Neuron (in vitro differentiated cells): ENCODE measurements around the gene LDHD.

Experiments used
- H2AFZ ChIP-seq: one replicate; pipeline ENCODE4 v1.6.1; 2013; ENCODE audit warnings: low read depth, mild to moderate bottlenecking, inconsistent platforms, low read length, moderate library complexity
- H3K27me3 ChIP-seq: one replicate; pipeline ENCODE4 v1.6.1; 2013; ENCODE audit warnings: low read length; ENCODE audit not compliant: insufficient read depth
- H3K36me3 ChIP-seq: one replicate; pipeline ENCODE4 v1.6.1; 2013; ENCODE audit warnings: low read length; ENCODE audit not compliant: insufficient read depth
- H3K4me1 ChIP-seq: one replicate; pipeline ENCODE4 v1.6.1; 2013; ENCODE audit warnings: low read length; ENCODE audit not compliant: insufficient read depth
- H3K4me3 ChIP-seq: 2 replicates; pipeline ENCODE4 v1.5.1; 2013; ENCODE audit warnings: mild to moderate bottlenecking, low read length, moderate library complexity
- H3K9me3 ChIP-seq: one replicate; pipeline ENCODE4 v1.6.1; 2013; ENCODE audit warnings: low read length

LDHD gene

GRCh38 chr16:75075688-75076268 is 40.8 kb downstream of the LDHD start:
- Histone ChIP-seq H3K4me1 (no peaks in the 10 kb centered on the region), H3K36me3 (peaks cover 5% of the 10 kb centered on the region), H3K9me3 (peaks cover 2% of the 10 kb centered on the region), H3K4me3 (no peak overlapping the region), H3K27me3 (no peaks in the 10 kb centered on the region), H2AFZ (no peak overlapping the region)

GRCh38 chr16:75074920-75075687 is 41.5 kb downstream of the LDHD start:
- peaks cover 5% of the 10 kb centered on the region for H3K36me3 ChIP-seq
- H3K4me3 ChIP-seq: no peak overlapping the region
- peaks cover 2% of the 10 kb centered on the region for H3K9me3 ChIP-seq
- H3K4me1 ChIP-seq: peaks cover 2% of the 10 kb centered on the region
- H2AFZ ChIP-seq: no peak overlapping the region
- H3K27me3 ChIP-seq: no peaks in the 10 kb centered on the region

GRCh38 chr16:75074304-75074793 is 42.2 kb downstream of the LDHD start:
- no peak overlapping the region for H2AFZ ChIP-seq
- H3K4me3 ChIP-seq: no peak overlapping the region
- no peaks in the 10 kb centered on the region for H3K27me3 ChIP-seq
- peaks cover 5% of the 10 kb centered on the region for H3K36me3 ChIP-seq
- peaks cover 2% of the 10 kb centered on the region for H3K9me3 ChIP-seq
- peaks cover 2% of the 10 kb centered on the region for H3K4me1 ChIP-seq

GRCh38 chr16:75073545-75074303 is 42.9 kb downstream of the LDHD start:
- no peak overlapping the region for H3K4me3 ChIP-seq
- peaks cover 2% of the 10 kb centered on the region for H3K4me1 ChIP-seq
- peaks cover 2% of the 10 kb centered on the region for H3K9me3 ChIP-seq
- H2AFZ ChIP-seq: no peak overlapping the region
- H3K27me3 ChIP-seq: no peaks in the 10 kb centered on the region
- peaks cover 5% of the 10 kb centered on the region for H3K36me3 ChIP-seq

GRCh38 chr16:75072239-75072947 is 44.2 kb downstream of the LDHD start:
- Histone ChIP-seq H3K9me3 (peaks cover 2% of the 10 kb centered on the region), H3K36me3 (no peaks in the 10 kb centered on the region), H3K27me3 (no peaks in the 10 kb centered on the region), H2AFZ (no peak overlapping the region), H3K4me3 (no peak overlapping the region), H3K4me1 (peaks cover 2% of the 10 kb centered on the region)

- Histone ChIP-seq H2AFZ (no peak overlapping the region), H3K9me3 (peaks cover 2% of the 10 kb centered on the region)
These were observed 45.0 kb downstream of the LDHD start for GRCh38 chr16:75071621-75072020.

GRCh38 chr16:75070012-75070841 is 46.4 kb downstream of the LDHD start:
- Histone ChIP-seq H2AFZ (no peak overlapping the region), H3K4me1 (peaks cover 2% of the 10 kb centered on the region), H3K4me3 (no peak overlapping the region), H3K36me3 (no peaks in the 10 kb centered on the region), H3K27me3 (no peaks in the 10 kb centered on the region), H3K9me3 (peaks cover 2% of the 10 kb centered on the region)

More at GRCh38 chr16:75071621-75072020, 45.0 kb downstream of the LDHD start:
- H3K36me3 ChIP-seq: no peaks in the 10 kb centered on the region
- no peak overlapping the region for H3K4me3 ChIP-seq
- no peaks in the 10 kb centered on the region for H3K27me3 ChIP-seq
- H3K4me1 ChIP-seq: peaks cover 2% of the 10 kb centered on the region

- H3K36me3 ChIP-seq: no peaks in the 10 kb centered on the region
- H3K9me3 ChIP-seq: peaks cover 2% of the 10 kb centered on the region
- no peaks in the 10 kb centered on the region for H3K27me3 ChIP-seq
- H2AFZ ChIP-seq: no peak overlapping the region
- H3K4me1 ChIP-seq: peaks cover 2% of the 10 kb centered on the region
- H3K4me3 ChIP-seq: no peak overlapping the region
These were observed 48.2 kb downstream of the LDHD start for GRCh38 chr16:75068085-75069031.

- peaks cover 2% of the 10 kb centered on the region for H3K4me1 ChIP-seq
- no peak overlapping the region for H2AFZ ChIP-seq
- peaks cover 2% of the 10 kb centered on the region for H3K9me3 ChIP-seq
- H3K4me3 ChIP-seq: no peak overlapping the region
- H3K27me3 ChIP-seq: no peaks in the 10 kb centered on the region
- H3K36me3 ChIP-seq: no peaks in the 10 kb centered on the region
These were observed 49.6 kb downstream of the LDHD start for GRCh38 chr16:75066861-75067447.

GRCh38 chr16:75065521-75066149 is 50.9 kb downstream of the LDHD start:
- Histone ChIP-seq H3K27me3 (no peaks in the 10 kb centered on the region), H3K4me3 (no peak overlapping the region), H3K36me3 (no peaks in the 10 kb centered on the region), H3K9me3 (no peaks in the 10 kb centered on the region), H3K4me1 (peaks cover 2% of the 10 kb centered on the region), H2AFZ (no peak overlapping the region)

GRCh38 chr16:75065149-75065505 is 51.5 kb downstream of the LDHD start:
- Histone ChIP-seq H3K9me3 (no peaks in the 10 kb centered on the region), H3K4me1 (no peaks in the 10 kb centered on the region), H3K36me3 (no peaks in the 10 kb centered on the region), H3K27me3 (no peaks in the 10 kb centered on the region), H2AFZ (no peak overlapping the region), H3K4me3 (no peak overlapping the region)
